Panc1 (cell line): ENCODE measurements around the gene NRM. TPM values are rescaled to one million over a fixed set of nuclear protein-coding genes. Genes with fewer than 3 reads are reported as not detected.
"Not testable (repeated sequence)": the region's sequence is repeated elsewhere in the genome, so short reads cannot be mapped to it uniquely, and the experiment has no call there.

Experiments used
- ATAC-seq: fragments of 200-7000 bp; cut with Tn5 transposase; 2 replicates; pipeline ENCODE4 v1.9.1; 2020; ENCODE audit warnings: mild to moderate bottlenecking, moderate library complexity
- BruUV-seq: library from RNA; stranded (reverse); fragments of 400-500 nt; replicated peaks from 2 replicates; lab custom pipeline; 2021; lab: Mats Ljungman, UMichigan
- CTCF ChIA-PET: fragments of 300-600 bp; sonication (Branson Sonifier 250); formaldehyde crosslinking; loops from one replicate; lab custom pipeline; 2022; ENCODE audit warnings: antibody characterized with exemption; lab: Charles Lee
- POLR2A ChIA-PET: fragments of 300-600 bp; sonication (Branson Sonifier 250); formaldehyde crosslinking; loops from one replicate; lab custom pipeline; 2022; ENCODE audit warnings: antibody characterized with exemption; lab: Charles Lee
- DNase-seq: peaks from one replicate; pipeline ENCODE4 v3.0.0-alpha.2; 2010; ENCODE audit warnings: low read depth, low spot score
- H3K27ac ChIP-seq: 2 replicates; pipeline ENCODE4 v1.5.1; 2011; ENCODE audit warnings: mild to moderate bottlenecking, low read length, inconsistent platforms
- H3K27me3 ChIP-seq: fragments of 200-500 bp; sonication (Bioruptor generic); 2 replicates; pipeline ENCODE4 v1.6.0; 2014; ENCODE audit warnings: low read length, inconsistent platforms; ENCODE audit not compliant: control insufficient read depth, insufficient read depth
- H3K36me3 ChIP-seq: fragments of 200-500 bp; sonication (Bioruptor generic); 2 replicates; pipeline ENCODE4 v1.5.1; 2014; ENCODE audit warnings: inconsistent platforms, mild to moderate bottlenecking, low read length, moderate library complexity; ENCODE audit not compliant: control insufficient read depth, insufficient read depth
- H3K4me1 ChIP-seq: 2 replicates; pipeline ENCODE4 v1.5.1; 2011; ENCODE audit warnings: inconsistent platforms, mild to moderate bottlenecking, low read length, moderate library complexity; ENCODE audit not compliant: control insufficient read depth, insufficient read depth
- H3K4me3 ChIP-seq, 2 experiments: 2 replicates each; pipeline ENCODE4 v1.5.1; 2011 to 2012; ENCODE audit warnings: low read depth in 2 of 2, low read length in 2 of 2, mild to moderate bottlenecking in 2 of 2, inconsistent platforms in 1 of 2, moderate library complexity in 1 of 2
- H3K9me3 ChIP-seq: fragments of 200-500 bp; sonication (Bioruptor generic); 2 replicates; pipeline ENCODE4 v1.5.1; 2014; ENCODE audit warnings: low read depth, mild to moderate bottlenecking, inconsistent platforms, low read length, moderate library complexity; ENCODE audit not compliant: control insufficient read depth, insufficient read depth
- CTCF ChIP-seq: fragments of 450-650 bp; IDR thresholded peaks from 2 replicates; pipeline ENCODE4 v1.5.1; 2017; ENCODE audit warnings: mild to moderate bottlenecking
- POLR2AphosphoS5 ChIP-seq: IDR thresholded peaks from 2 replicates; pipeline ENCODE4 v1.6.1; 2012; ENCODE audit warnings: mild to moderate bottlenecking, low read depth, low read length, moderate library complexity
- REST ChIP-seq, 2 experiments: IDR thresholded peaks; 2 replicates each; pipeline ENCODE4 v1.6.1; 2011 to 2012; ENCODE audit warnings: low read depth in 2 of 2, control low read depth in 1 of 2, low read length in 1 of 2, mild to moderate bottlenecking in 1 of 2, moderate library complexity in 1 of 2; ENCODE audit not compliant: insufficient read depth in 1 of 2
- SIN3A ChIP-seq: IDR thresholded peaks from 2 replicates; pipeline ENCODE4 v1.6.1; 2012; ENCODE audit warnings: low read depth, mild to moderate bottlenecking, low read length, moderate library complexity, borderline replicate concordance; ENCODE audit not compliant: insufficient read depth
- TCF7L2 ChIP-seq: IDR thresholded peaks from 2 replicates; pipeline ENCODE4 v1.6.1; 2011; ENCODE audit warnings: mild to moderate bottlenecking, low read depth, low read length, inconsistent platforms
- in situ Hi-C: cut with HindIII; loops from 2 replicates; pipeline ENCODE4 v1.10.0; 2016; ENCODE audit warnings: low sequenced_read_pairs, low pct_unique_long_range_greater_than_20kb
- intact Hi-C: fragments of 100-400 bp; cut with micrococcal nuclease; formaldehyde crosslinking; loops from one replicate; pipeline ENCODE4 v1.10.0; 2022; ENCODE audit not compliant: unreplicated experiment
- total RNA-seq: library from RNA; stranded (reverse); gene quantifications from one replicate; pipeline ENCODE4 v1.2.1, GENCODE V29; 2021; ENCODE audit not compliant: unreplicated experiment

NRM gene
- total RNA-seq, 1 experiment from 2014 or later = 21.9 TPM

- ChIA-PET POLR2A (interaction anchor here (0.8 kb wide), 2 partner anchors 18 to 49 kb away, joined by 4 to 8 read pairs; partner anchors contain the start of gene DHX16), CTCF (interaction anchor here (1.6 kb wide), 1 partner anchor 43 kb away, joined by 10 read pairs; no protein-coding TSS in a partner anchor)
- Histone ChIP-seq H3K36me3 (peaks cover 29% of the 10 kb centered on the region), H3K27ac (peak overlapping the region; percentile 82), H3K4me1 (peaks cover 35% of the 10 kb centered on the region), H3K4me3 (peak overlapping the region; percentile 88 to 100)
- DNase-seq, ATAC-seq, H3K9me3 ChIP-seq, H3K27me3 ChIP-seq, BruUV-seq, in situ Hi-C loops: not testable (repeated sequence)
- intact Hi-C loops = loop anchor here (1.0 kb wide), 1 partner anchor 41 kb away; no protein-coding TSS in a partner anchor
Observed at GRCh38 chr6:30722025-30722279, 31.2 kb upstream of the NRM start.

GRCh38 chr6:30721198-30722024 is 30.6 kb upstream of the NRM start:
- peak; percentile 25 for ATAC-seq
- Histone ChIP-seq H3K36me3 (peaks cover 32% of the 10 kb centered on the region), H3K9me3 (no peaks in the 10 kb centered on the region), H3K4me1 (peaks cover 38% of the 10 kb centered on the region), H3K27ac (peak overlapping the region; percentile 100), H3K27me3 (no peaks in the 10 kb centered on the region), H3K4me3 (peak overlapping the region; percentile 88 to 100)
- in situ Hi-C loops = no loop called here
- BruUV-seq = no TSS peak
- no peak for DNase-seq
- POLR2A ChIA-PET = interaction anchor here (0.7 to 0.8 kb wide), 4 partner anchors 18 to 122 kb away, joined by 3 to 8 read pairs (median 4); partner anchors contain the start of gene DHX16
- CTCF ChIA-PET = interaction anchor here (0.6 to 1.6 kb wide), 3 partner anchors 42 to 210 kb away, joined by 3 to 10 read pairs (median 3); no protein-coding TSS in a partner anchor
- TF ChIP-seq CTCF = peak; percentile 63; the same call in 1 of the 2 replicates
- TF ChIP-seq POLR2AphosphoS5 = peak; percentile 88
- peak; percentile 87 for TF ChIP-seq TCF7L2
- 0 out of 4 replicates have a peak, but pooled peaks have one; percentile 26 to 43 for TF ChIP-seq REST (IDR thresholded peaks at IDR 0.05; ENCODE audit: insufficient read depth in 1 of 2, low read depth in 2 of 2, low read length in 1 of 2)
- no peak; the same call in 1 of the 2 replicates for TF ChIP-seq SIN3A
- intact Hi-C loops = loop anchor here (1.0 kb wide), 1 partner anchor 40 kb away; no protein-coding TSS in a partner anchor
